Left renal pelvis (tissue), 4 donors: ENCODE results near the gene ENPP4. TPM values are rescaled to one million over a fixed set of nuclear protein-coding genes. Genes with fewer than 3 reads are reported as not detected.
"Not testable (repeated sequence)": the region's sequence is repeated elsewhere in the genome, so short reads cannot be mapped to it uniquely, and the experiment has no call there.

ENCODE experiments used
- DNase-seq, 4 donors: peaks; one replicate each; pipeline ENCODE4 v3.0.0-alpha.2; 2013; ENCODE audit warnings: low read depth in 4 of 4, low spot score in 3 of 4
- polyA plus RNA-seq, 4 donors: library from polyadenylated mRNA; unstranded; fragments of 120-200 nt; gene quantifications; one replicate each; pipeline ENCODE4 v1.2.1, GENCODE V29; 2013; ENCODE audit not compliant: insufficient read length in 4 of 4

Gene ENPP4
- 10 to 100 TPM; 14.9 to 20.4 (median 17.2) TPM for polyA plus RNA-seq

DNA sequence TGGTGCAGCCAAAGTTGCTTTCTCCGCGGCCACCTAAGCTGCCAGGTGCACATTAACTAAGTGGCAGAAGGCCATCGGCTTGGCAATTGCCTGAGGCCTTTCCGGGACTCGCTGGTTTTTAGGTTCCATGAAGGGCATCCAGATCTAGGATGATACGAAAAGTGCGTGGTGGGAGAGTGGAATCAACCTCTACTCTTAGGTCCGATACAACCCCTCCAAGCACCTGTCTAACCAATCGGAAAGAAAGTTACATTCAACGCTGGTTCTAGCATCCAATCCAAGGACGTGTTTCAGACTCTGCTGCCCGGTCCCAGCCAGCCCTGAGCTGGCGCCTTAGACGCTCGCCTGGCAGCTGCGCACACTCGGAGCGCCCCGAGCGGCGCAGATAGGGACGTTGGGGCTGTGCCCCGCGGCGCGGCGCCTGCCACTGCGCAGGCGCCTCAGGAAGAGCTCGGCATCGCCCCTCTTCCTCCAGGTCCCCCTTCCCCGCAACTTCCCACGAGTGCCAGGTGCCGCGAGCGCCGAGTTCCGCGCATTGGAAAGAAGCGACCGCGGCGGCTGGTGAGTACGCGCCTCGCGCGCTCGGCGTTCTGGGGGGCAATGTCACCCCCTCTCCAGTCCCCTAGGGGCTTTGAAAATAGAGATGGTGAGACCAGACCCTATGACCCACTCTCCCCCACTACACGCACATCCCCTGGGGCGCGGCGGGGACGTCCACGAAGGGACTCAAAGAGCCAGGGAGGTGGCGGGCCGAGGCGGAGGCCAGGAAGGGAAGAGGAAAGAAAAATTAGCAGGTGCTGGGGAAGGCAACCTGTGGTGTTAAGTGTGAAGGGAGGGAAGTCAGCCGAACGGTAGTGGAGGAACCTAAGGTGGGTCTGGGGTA, at the start of gene ENPP4:
Gene ENPP4 (plus strand): TSS at position 361 of the 883 bp plus-strand sequence. CDS start 9,595 bp downstream, outside the sequence.
- peak; percentile 90 to 91 (median 90) for DNase-seq

- no peak for DNase-seq
Measured at GRCh38 chr6:46080111-46080510, 49.7 kb upstream of the ENPP4 start.

- DNase-seq = not testable (repeated sequence)
Measured at GRCh38 chr6:46085688-46086087, 44.1 kb upstream of the ENPP4 start.

GRCh38 chr6:46090115-46091079, 39.4 kb upstream of the ENPP4 start:
- DNase-seq = peak; percentile 24 to 50 (median 44)

DNA sequence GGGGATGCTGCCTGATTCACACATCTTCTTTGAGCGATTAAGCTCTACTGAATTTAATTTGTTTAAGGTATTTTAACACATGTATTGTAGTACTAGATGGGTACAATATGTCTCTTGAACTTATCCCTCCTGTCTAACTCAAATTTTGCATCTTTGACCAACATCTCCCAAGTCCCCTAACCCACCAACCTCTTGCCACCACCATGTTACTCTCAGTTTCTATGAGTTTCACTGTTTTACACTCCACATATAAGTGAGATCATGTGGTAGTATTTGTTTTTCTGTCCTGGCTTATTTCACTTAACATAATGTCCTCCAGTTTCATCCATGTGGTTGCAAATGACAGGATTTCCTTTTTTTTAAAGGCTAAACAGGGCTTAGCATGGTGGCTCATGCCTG, 38.7 kb upstream of the ENPP4 start:
- no peak for DNase-seq

- DNase-seq = no peak
Measured at GRCh38 chr6:46095251-46095650, 34.5 kb upstream of the ENPP4 start.

DNA sequence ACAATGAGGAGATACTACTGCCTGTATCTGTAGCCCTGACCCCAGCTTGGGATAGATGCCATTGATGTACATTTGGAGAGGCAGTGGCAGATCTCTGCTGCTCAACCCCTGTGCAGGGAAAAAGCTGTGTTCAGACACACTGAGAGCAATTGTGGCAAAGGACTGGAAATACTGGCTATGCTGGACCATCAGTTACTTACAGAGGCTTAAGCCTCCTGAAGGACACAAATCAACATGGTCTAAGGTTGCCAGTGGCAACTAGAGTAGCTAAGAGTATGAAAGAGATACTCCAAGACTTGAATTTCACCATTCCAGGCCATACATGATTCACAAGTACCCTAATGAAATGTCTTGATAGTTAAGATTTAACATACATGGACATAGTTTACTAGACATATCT, 32.4 kb upstream of the ENPP4 start:
- no peak for DNase-seq

GRCh38 chr6:46098678-46099077, 31.1 kb upstream of the ENPP4 start:
- peak in 1 of 4 donors; percentile 11 for DNase-seq

DNA sequence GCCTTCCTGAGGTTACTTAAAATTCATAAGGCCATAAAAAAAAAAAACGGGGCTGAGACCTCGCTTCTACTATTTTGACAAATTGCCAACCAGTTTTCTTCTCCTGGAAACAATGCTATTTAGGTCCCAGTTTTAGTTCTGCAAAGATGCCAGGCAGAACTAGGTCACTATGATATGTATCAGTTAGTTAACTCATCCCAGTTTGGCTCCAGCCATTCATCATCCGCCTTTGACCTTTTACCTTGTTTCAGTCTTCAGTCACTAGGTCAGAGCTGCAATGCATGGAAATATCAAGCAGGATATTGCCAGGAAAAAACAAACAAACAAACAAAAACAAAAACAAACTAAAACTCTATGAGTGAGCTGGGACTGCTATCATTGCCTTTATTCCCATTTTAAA, 29.8 kb upstream of the ENPP4 start:
- DNase-seq = no peak

GRCh38 chr6:46102123-46102522, 27.7 kb upstream of the ENPP4 start:
- no peak for DNase-seq

DNA sequence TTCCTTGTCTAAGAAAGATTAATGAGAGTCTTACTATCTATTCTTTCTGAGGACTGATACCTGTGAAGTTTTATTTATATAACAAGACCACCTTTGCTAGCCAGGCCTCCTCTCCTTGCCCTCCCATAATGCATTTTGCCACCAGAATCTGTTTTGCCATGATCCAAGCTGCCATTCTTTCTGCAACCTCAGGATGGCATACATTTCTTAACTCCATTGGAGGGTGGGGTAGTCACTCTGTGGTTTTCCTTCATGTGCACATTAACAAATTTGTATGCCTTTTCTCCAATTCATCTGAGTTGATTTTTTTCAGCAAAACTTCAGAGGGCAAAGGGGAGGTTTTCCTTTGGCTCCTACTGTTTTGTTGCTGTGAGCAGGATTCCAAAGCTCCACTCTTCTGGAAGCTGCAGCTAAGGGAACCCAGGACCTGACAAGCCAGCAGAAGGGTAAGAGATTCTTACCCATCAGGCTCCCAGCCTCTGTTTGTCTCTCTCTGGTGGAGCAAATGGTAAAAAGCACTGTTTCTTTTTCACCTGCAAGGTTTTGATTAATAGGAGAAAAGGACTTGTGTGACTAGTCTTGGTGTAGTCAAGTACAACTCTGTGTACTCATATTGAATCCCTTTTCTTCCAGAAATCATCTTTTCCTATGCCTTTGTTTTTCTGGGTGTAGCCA, 26.2 kb upstream of the ENPP4 start:
- DNase-seq = no peak

GRCh38 chr6:46104209-46104608, 25.6 kb upstream of the ENPP4 start:
- DNase-seq = no peak

GRCh38 chr6:46105568-46105967, 24.2 kb upstream of the ENPP4 start:
- DNase-seq = no peak

- no peak for DNase-seq
Measured at GRCh38 chr6:46113370-46113769, 16.4 kb upstream of the ENPP4 start.

GRCh38 chr6:46115634-46116033, 14.2 kb upstream of the ENPP4 start:
- no peak for DNase-seq

- no peak for DNase-seq
Measured at GRCh38 chr6:46116289-46116688, 13.5 kb upstream of the ENPP4 start.

DNA sequence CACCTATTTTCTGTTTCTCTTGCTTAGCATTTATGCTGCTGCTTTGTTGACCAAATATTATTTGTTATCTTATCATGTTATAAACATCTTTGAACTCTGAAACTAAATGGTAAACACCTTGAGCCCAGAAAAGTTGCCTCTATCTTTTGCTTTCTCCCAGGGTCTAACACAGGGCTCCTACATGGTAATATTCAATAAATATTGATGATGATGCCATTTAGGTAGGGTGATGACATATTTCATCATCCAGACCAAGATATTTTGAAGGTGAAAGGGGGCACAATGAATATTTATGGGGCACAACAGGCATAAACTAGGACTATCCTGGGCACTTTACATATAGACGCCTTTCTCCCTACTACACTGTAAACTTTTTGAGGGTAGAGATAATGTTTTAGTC, 11.6 kb upstream of the ENPP4 start:
- no peak for DNase-seq

GRCh38 chr6:46118836-46119235, 11.0 kb upstream of the ENPP4 start:
- DNase-seq = no peak

- DNase-seq = not testable (repeated sequence)
Measured at GRCh38 chr6:46119679-46120078, 10.1 kb upstream of the ENPP4 start.

DNA sequence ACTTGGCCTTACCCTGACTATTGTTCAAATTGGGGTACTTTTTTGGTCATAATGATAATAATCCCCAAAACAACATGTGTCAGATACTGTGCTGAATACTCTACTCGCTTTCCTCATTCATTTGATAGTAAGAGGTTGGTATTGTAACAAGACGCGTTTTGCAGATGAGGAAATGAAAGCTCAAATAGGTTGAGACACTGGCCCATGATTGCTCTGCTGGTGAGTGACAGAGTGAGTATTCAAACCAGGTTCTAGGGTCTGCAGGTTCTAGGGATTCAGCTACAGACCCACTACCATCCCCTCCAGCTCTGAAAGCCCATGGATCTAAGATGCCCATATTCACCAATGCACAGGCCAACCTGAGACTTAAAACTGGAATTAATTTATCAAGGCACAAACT, 1.3 kb upstream of the ENPP4 start:
- no peak for DNase-seq

DNA sequence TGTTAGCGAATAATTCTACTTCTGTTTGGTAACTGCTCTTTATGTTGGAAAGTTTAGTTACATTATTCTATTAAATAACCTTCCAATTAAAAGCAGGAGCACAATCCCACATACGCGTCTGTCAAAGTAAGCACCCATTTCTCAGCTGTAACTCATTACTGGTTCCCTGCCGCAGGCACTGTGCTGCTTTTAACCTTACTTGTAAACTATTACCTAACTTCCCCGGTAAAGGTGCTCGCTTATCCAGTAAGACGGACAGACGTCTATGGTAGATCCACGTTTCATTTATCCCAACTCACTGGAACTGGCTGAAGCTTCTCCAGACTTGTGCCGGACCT, 529 bp upstream of the ENPP4 start:
- no peak for DNase-seq
